CD4-positive, alpha-beta T cell treated with Interleukin-1 beta for 1 hour (primary cell): ENCODE results near the gene CRYBA4.
"Not testable (repeated sequence)": the region's sequence is repeated elsewhere in the genome, so short reads cannot be mapped to it uniquely, and the experiment has no call there.

Experiments used
- DNase-seq, 2 donors: peaks; one replicate each; pipeline ENCODE4 v3.0.0-alpha.2; 2020 to 2022

CRYBA4 gene

GRCh38 chr22:26597480-26597879, 24.3 kb upstream of the CRYBA4 start:
- no peak for DNase-seq

- DNase-seq: no peak
Measured at GRCh38 chr22:26599505-26599904, 22.3 kb upstream of the CRYBA4 start.

DNA sequence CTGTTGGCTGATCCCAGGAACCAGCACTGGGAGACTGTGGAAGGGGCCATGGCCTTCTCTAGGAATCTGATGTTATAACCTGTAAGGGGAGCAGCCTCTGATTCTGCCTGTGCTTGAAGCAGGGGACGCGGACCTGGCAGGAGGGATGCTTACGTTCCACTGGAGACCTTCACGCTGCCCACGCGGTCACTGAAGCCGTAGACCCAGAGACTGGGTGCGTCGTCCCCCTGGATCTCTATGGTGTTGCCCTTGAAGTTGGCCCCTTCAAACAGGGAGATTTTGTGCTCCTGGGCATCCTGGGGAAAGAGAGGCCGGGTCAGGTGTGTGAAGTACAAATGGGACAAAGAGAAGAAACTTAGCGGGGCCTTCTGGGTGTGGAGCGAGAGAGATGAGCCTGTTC, 20.0 kb upstream of the CRYBA4 start:
- DNase-seq: no peak

DNA sequence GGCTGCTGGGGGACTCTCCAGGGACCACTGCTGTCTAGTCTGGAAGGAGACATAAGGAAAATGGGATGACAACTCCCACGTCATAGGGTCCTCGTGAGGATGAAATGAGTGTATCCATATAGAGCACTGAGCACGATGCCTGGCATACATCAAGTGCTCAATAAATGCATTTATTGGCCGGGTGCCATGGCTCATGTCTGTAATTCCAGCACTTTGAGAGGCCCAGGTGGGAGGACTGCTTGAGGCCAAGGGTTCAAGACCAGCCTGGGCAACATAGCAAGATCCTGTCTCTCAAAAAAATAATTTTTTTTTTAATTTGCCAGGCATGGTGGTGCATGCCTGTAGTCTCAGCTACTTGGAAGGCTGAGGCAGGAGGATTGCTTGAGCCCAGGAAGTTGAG, 19.6 kb upstream of the CRYBA4 start:
- no peak for DNase-seq

- no peak for DNase-seq
Measured at GRCh38 chr22:26604368-26604767, 17.4 kb upstream of the CRYBA4 start.

DNA sequence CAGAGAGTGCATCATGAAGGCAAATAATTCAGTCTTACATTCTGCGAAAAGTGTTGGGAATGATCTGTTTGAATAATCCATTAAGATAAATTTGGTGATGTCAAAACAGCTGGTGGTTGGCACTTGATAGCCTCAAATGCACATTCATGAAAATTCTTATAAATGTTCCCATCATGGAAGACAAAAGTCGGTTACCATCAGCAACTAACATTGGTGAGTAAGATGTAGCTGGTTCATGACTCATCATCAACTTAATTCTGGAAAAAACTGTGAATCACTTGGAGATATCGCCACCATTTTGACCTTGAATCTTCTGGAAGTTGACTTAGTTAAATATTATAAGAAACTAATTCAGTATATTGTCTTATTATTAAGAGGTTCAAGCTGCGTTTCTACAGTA, 15.2 kb upstream of the CRYBA4 start:
- DNase-seq: no peak

GRCh38 chr22:26608129-26608528, 13.6 kb upstream of the CRYBA4 start:
- no peak for DNase-seq

GRCh38 chr22:26609287-26609686, 12.5 kb upstream of the CRYBA4 start:
- DNase-seq: no peak

DNA sequence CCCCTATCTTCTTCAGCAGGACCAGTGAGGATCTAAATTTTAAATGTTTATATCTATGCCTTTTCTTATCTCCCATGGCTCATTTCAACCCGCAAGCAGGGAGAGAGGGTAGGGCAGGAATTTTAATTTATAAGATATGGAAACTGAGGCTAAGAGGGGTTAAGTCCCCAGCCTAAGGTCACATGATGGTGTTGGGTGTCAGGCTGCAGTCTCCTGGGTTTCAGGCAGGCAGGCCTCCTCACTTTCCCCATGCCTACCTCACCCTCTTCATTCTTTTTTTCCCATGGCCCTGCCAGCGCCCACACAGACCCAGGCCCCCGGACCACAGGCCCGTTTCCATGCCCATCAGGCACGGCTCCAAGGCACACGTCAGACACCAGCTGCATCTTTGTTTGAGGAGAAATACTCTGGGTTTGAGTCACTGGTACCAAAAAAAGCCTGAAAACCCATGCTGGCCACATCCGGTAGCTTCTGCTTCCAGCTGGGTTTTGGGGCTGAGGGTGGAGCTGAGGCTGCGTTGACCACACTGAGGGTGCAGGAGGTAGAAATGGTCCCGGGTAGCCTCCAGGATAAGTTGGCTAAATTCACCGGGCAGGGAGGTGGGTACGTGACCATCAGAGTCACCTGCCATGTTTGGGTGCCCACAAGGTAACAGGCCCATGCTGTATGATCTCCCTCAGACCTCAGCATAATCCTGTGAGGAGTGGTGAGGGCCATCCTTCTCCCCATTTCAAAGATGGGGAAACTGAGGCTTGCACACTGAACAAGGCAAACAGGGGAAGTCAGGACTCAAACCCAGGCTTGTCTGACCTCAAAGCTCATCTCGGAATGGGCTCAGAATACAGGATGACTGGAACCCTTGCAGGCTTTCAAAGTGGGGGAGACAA, 11.4 kb upstream of the CRYBA4 start:
- peak; percentile 35 to 44 for DNase-seq

GRCh38 chr22:26610996-26611395, 10.8 kb upstream of the CRYBA4 start:
- DNase-seq: no peak

- DNase-seq: no peak
Measured at GRCh38 chr22:26612652-26613051, 9.1 kb upstream of the CRYBA4 start.

DNA sequence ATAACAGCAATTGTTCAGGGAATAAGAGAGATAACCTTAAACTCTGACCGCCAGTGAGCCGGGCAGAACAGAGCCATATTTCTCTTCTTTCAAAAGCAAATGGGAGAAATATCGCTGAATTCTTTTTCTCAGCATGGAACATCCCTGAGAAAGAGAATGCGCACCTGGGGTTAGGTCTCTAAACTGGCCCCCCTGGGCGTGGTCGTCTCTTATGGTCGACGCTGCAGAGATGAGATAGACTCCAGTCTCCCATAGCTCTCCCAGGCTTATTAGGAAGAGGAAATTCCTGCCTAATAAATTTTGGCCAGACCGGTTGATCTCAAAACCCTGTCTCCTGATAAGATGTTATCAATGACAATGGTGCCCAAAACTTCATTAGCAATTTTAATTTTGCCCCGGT, 8.0 kb upstream of the CRYBA4 start:
- DNase-seq: not testable (repeated sequence)

- DNase-seq: no peak
Measured at GRCh38 chr22:26614322-26614721, 7.4 kb upstream of the CRYBA4 start.

DNA sequence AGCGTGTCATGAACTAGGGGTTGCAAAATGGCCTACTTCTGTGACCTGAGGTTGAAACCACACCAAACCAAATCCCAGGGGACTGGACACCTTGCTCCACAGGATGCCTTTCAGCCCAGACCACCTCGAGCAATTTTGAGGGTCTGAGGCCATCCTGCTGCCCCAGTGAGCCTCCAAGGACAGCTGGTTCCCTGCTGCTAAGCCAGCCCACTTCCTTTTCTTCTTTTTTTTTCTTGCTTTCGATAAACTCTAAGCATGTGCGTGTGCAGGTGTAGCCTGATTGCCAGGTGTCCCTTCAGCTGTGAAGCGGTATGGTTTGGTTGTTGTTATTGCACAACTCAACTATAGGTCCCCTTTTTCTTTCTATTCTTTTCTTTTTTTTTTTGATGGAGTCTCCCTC, 6.6 kb upstream of the CRYBA4 start:
- DNase-seq: peak in 1 of 2 donors; percentile 9

DNA sequence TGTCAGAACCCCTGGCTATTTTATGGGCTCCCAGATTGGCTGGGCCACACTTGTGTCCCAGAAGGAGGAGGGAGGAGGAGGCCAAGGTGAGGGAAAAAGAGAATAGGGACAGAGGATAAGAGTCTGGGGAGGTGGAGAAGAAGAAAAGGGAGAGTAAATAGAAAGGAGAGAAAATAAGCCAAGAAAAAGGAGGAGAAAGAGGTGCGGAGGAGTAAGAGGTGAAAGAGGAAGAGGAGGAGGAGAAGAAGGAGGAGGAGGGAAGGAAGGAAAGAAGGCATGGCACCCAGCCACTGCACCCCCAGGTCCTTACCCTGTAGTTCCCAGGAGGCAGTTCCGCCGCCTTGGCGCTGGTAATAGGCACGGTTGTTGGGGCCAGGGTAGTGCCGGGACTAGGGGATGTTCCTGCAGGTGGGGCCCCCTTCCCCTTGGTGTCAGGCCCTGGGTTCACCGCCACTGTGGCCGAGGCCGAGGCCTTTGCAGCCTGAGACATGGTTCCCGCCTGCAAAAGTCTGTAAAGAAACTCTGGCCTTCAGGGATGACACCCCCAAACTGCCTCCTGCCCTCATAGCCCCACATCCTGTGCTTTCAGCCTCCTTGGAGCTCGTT, 5.8 kb upstream of the CRYBA4 start:
- DNase-seq: no peak

DNA sequence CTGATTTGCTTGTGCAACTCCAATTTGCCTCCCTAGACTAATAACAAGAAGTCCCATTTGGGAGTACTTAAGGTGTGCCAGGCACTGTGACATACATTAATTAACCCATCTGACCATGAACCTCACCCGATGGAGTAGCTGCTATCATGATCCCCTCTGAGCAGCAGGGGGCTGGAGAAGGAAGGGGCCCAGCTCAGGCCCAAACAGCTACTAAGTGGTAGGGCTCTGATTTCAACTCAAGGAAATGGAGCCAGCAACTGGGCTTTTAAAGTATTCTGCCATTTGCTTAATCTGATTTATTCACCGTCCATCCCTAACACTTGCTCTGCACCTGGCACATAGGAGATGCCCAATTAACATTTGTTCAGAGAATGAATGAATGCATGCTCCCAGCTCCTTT, 5.1 kb upstream of the CRYBA4 start:
- DNase-seq: no peak

- peak in 1 of 2 donors; percentile 5 for DNase-seq
Measured at GRCh38 chr22:26617271-26618199, 4.2 kb upstream of the CRYBA4 start, which contains the start of gene CRYBB1. CRYBB1 (minus strand) TSS chr22:26618027; CDS start chr22:26616319, 1,708 bp downstream.

DNA sequence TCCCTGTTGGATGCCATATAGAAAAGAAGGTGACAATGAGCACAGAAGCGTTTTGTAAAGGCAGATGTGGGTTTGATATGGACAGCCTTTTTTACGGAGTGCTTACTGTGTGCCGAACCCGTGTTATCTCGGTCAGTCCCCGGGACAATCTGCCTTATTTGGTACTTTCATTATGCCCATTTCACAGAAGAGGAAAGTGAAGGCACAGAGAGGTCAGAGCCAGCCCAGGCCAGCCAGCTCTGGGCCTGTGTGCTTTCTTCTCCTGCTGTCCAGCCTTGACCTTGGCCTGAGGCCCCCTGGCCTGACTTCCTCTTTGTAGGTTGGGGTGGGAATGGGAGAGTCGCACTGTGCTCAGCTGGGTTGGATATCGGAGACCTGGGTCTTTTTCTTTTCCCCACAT, 3.3 kb upstream of the CRYBA4 start:
- no peak for DNase-seq

GRCh38 chr22:26619510-26619909, 2.3 kb upstream of the CRYBA4 start:
- DNase-seq: no peak

- no peak for DNase-seq
Measured at GRCh38 chr22:26620197-26620596, 1.6 kb upstream of the CRYBA4 start.

- no peak for DNase-seq
Measured at GRCh38 chr22:26623984-26624383, 2.2 kb downstream of the CRYBA4 start.

DNA sequence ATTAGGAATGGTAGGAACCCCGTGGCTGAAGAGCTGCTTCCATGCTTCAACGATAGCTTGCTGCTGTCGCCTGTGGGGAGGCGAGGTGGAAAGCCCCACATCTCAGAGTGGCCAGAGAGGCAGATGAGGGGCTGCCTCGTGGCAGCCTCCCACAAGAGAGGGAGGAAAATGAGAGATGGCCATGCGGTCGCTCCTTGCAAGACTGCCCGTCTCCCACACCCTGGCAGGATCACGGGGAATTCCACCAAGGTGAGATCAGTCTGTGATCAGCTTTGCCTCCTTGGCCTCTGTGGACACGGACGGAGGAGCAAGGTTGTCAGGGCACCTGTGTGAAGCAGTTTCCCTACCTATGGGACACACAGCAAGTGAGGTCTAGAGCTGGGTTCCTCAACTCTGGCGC, 3.0 kb downstream of the CRYBA4 start:
- DNase-seq: no peak
